ENCODE results near the gene NEDD8. TPM values are rescaled to one million over a fixed set of nuclear protein-coding genes. Genes with fewer than 3 reads are reported as not detected.
A peak's percentile ranks its signal among the peaks of the same experiment; 100 is the strongest.

NEDD8 gene
- total RNA-seq, 1 donor from 2014 or later, result 131 TPM

GRCh38 chr14:24195186-24196070, 36.7 kb downstream of the NEDD8 start, which contains the start of gene TM9SF1:
TM9SF1 (minus strand) TSS chr14:24195441; CDS start chr14:24195019, 422 bp downstream.
- Histone ChIP-seq H3K4me3 (ENCODE audit: low read depth, low read length) (peak within 1 kb of the TSS; percentile 75), H3K36me3 (ENCODE audit: control insufficient read depth, insufficient read depth, low read length) (peaks cover 6% of the 10 kb centered on the region), H3K27me3 (ENCODE audit: control insufficient read depth, insufficient read depth, low read length) (no peaks in the 10 kb centered on the region)
- no peak for TF ChIP-seq CTCF (IDR thresholded peaks at IDR 0.05; ENCODE audit: insufficient read depth, low read length, severe bottlenecking)
- peak; percentile 69 for DNase-seq (ENCODE audit: low read depth)
- no peak for FAIRE-seq

- H3K27me3 ChIP-seq (ENCODE audit: control insufficient read depth, insufficient read depth, low read length), result no peaks in the 10 kb centered on the region
- FAIRE-seq (no peak), DNase-seq (ENCODE audit: low read depth) (no peak)
- peaks cover 6% of the 10 kb centered on the region for H3K36me3 ChIP-seq (ENCODE audit: control insufficient read depth, insufficient read depth, low read length)
- no peak for TF ChIP-seq CTCF (IDR thresholded peaks at IDR 0.05; ENCODE audit: insufficient read depth, low read length, severe bottlenecking)
- H3K4me3 ChIP-seq (ENCODE audit: low read depth, low read length), result peak overlapping the region; percentile 75
These were observed 37.3 kb downstream of the NEDD8 start for GRCh38 chr14:24194873-24195185.

GRCh38 chr14:24194186-24194872, 37.8 kb downstream of the NEDD8 start:
- Histone ChIP-seq H3K4me3 (ENCODE audit: low read depth, low read length) (peak overlapping the region; percentile 75), H3K27me3 (ENCODE audit: control insufficient read depth, insufficient read depth, low read length) (no peaks in the 10 kb centered on the region), H3K36me3 (ENCODE audit: control insufficient read depth, insufficient read depth, low read length) (peaks cover 8% of the 10 kb centered on the region)
- FAIRE-seq, result no peak
- no peak for TF ChIP-seq CTCF (IDR thresholded peaks at IDR 0.05; ENCODE audit: insufficient read depth, low read length, severe bottlenecking)
- DNase-seq (ENCODE audit: low read depth), result no peak

- H3K36me3 ChIP-seq (ENCODE audit: control insufficient read depth, insufficient read depth, low read length), result peaks cover 8% of the 10 kb centered on the region
- no peak for TF ChIP-seq CTCF (IDR thresholded peaks at IDR 0.05; ENCODE audit: insufficient read depth, low read length, severe bottlenecking)
- no peak for FAIRE-seq
- no peaks in the 10 kb centered on the region for H3K27me3 ChIP-seq (ENCODE audit: control insufficient read depth, insufficient read depth, low read length)
- no peak for DNase-seq (ENCODE audit: low read depth)
- no peak overlapping the region for H3K4me3 ChIP-seq (ENCODE audit: low read depth, low read length)
These were observed 39.2 kb downstream of the NEDD8 start for GRCh38 chr14:24192933-24193332.

GRCh38 chr14:24190416-24190815, 41.8 kb downstream of the NEDD8 start:
- no peak for TF ChIP-seq CTCF (IDR thresholded peaks at IDR 0.05; ENCODE audit: insufficient read depth, low read length, severe bottlenecking)
- no peaks in the 10 kb centered on the region for H3K27me3 ChIP-seq (ENCODE audit: control insufficient read depth, insufficient read depth, low read length)
- no peak for FAIRE-seq
- no peak overlapping the region for H3K4me3 ChIP-seq (ENCODE audit: low read depth, low read length)
- H3K36me3 ChIP-seq (ENCODE audit: control insufficient read depth, insufficient read depth, low read length), result peaks cover 17% of the 10 kb centered on the region
- no peak for DNase-seq (ENCODE audit: low read depth)
